HG03045 (cell line): ENCODE data around the gene MAFG.
"Not testable (repeated sequence)": the region's sequence is repeated elsewhere in the genome, so short reads cannot be mapped to it uniquely, and the experiment has no call there.

Source experiments
- ATAC-seq: cut with Tn5 transposase; IDR thresholded peaks from one replicate; pipeline ENCODE4 v1.9.1; 2021; ENCODE audit warnings: mild to moderate bottlenecking, moderate library complexity; ENCODE audit not compliant: unreplicated experiment

The MAFG gene

DNA sequence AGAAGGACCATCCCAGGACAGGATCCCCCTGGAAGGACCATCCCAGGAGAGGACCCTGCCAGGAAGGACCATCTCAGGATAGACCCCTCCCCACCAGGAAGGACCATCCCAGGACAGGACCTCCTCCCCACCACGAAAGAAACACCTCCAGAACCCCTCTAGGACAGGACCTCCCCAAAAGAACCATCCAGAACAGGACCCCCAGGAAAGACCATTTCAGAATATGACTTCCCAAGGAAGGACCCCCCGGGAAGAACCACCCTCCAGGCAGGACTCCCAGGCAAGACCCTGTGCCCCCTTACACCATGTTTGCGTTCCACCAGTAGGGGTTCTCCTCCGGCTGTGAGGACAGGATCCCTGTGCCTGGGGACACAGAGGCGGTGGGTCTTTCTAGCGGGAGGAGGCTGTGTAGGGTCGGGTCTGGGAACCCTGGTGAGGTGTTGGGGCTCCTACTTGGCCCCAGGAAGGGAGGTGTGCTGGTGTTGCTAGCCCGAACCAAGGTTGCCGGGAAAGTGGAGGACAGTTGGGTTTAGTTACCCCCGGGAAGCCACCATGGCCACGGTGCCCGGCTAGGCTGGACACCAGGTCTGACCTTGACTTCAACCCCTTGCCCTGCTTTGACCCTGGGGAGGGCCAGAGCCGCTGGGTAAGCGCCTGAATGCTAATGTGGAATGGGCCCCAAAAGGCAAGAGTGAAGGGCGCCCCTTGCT lies 31.3 kb upstream of the MAFG start:
- no peak for ATAC-seq

DNA sequence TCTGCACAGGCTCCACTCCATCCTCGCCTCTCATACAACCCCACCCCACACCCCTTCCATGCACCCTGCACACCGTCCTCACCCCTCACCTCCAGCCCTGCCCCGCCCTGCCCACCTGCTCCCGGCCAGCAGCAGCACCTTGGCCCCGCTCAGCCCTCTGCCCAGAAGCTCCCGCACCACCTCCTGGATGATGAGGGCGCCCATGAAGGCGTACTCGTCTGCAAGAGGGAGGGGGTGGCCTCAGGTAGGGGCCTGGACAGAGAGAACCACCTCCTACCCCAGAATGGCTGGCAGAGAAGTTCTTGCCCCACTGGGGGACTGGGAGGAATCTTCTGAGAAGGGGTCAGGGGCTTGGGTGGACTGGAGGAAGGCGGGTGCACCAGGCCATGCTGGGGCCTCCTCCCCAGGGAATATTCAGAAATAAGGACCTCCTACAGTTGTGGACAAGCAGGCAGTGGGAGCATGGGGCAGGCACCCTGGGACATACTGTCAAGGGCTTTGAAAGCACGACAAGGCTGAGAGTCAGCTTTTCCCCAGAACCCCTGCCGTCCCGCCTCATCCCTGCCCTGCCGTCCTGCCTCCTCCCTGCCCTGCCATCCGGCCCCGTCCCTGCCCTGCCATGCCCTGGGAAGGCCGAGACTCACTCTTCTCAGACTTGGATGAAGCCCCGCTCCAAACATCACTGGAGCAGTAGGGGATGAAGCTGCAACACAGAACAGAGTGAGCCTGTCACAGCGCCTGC lies 30.3 kb upstream of the MAFG start:
- no peak for ATAC-seq

DNA sequence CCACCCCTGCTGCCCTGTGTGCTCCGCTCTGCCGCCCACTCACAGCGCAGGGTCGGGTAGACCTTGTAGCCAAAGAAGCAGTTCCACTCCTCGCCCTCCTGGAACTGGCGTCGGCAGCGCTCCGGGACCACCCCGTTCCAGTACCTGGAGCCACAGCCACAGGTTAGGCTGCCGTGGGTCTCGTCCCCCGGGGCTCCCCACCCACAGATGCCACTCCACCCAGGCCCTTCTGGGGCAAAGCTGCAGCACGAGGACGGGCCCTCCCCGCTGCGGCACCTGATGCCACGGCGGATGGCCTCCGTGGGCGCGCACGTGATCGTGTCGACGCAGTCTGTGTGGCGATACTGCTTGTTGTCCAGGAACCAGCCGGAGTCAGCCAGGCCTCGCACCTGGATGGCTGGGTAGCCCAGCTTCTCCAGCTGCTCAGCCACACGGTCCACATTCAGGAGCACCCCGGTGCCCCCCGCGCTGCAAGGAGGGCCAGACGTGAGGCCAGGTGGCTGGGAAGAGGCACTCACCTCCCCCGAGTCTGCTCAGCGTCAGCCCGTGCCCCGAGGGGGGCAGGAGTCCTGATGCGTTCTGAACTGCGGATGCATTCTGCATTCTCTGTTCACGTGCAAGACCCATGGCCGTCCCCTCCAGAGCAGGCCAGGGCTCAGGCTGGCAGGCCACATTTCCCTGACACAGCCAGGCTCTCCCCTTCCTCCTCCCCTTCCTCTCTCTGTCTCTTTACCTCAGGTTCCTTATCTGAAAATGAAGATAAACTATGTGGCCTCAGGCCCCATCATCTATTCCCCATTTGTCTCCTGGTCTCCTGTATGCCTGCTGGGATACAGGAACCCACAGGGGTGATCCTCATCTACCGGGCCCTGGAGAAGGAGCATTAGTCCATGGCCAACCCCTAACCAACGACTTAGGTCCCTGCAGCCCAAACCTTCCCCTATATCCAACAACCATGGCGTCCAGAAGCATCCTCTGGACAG lies 29.4 kb upstream of the MAFG start:
- ATAC-seq = no peak

DNA sequence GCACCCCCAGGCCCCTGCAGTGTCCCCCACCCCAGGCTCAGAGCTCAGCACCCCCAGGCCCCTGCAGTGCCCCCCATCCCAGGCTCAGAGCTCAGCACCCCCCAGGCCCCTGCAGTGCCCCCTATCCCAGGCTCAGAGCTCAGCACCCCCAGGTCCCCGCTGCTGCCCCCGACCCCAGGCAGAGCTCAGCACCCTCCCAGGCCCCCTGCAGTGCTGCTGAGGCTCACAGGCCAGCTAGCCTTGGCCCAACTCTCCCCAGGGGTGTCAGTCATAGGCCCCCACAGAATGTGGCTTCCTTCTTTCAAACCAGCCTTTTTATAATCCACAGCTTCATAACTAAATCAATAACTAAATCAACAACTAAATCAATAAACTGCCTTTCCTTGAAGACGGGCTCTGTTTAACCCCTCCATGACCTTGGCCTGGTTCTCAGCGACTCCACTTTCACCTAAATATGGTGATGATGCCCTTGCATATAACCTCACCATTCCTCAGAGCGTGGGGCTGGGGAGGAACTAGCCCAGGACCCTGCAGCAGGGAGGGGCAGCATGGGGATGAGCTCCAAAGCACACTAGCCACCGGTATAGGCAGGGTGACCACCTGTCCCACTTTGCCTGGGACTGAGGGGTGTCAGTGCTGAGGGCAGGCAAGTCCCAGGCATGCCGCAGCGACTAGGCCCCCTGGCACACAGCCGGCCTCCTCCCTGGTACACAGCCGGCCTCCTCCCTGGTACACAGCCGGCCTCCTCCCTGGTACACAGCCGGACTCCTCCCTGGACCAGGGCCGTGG lies 28.4 kb upstream of the MAFG start:
- ATAC-seq = no peak

DNA sequence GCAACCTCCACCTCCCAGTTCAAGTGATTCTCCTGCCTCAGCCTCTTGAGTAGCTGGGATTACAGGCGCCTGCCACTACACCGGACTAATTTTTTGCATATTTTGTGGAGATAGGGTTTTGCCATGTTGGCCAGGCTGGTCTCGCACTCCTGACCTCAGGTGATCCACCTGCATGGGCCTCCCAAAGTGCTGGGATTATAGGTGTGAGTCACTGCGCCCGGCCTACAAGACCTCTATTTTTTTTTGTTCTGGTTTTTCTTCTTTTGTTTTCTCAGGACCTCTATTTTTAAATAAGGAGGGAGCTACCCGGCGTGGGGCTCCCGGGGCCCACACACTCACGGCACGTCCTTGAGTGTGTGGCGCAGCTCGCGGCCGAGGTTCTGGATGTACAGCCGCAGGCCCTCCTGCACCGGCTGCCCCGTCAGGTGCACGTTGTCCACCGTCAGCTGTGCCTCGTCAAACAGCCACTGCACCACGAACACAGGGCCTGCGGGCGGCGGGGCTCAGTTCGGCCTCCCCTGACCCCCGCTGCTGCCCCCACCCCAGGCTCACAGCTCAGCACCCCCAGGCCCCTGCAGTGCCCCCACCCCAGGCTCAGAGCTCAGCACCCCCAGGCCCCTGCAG lies 27.6 kb upstream of the MAFG start:
- no peak for ATAC-seq

DNA sequence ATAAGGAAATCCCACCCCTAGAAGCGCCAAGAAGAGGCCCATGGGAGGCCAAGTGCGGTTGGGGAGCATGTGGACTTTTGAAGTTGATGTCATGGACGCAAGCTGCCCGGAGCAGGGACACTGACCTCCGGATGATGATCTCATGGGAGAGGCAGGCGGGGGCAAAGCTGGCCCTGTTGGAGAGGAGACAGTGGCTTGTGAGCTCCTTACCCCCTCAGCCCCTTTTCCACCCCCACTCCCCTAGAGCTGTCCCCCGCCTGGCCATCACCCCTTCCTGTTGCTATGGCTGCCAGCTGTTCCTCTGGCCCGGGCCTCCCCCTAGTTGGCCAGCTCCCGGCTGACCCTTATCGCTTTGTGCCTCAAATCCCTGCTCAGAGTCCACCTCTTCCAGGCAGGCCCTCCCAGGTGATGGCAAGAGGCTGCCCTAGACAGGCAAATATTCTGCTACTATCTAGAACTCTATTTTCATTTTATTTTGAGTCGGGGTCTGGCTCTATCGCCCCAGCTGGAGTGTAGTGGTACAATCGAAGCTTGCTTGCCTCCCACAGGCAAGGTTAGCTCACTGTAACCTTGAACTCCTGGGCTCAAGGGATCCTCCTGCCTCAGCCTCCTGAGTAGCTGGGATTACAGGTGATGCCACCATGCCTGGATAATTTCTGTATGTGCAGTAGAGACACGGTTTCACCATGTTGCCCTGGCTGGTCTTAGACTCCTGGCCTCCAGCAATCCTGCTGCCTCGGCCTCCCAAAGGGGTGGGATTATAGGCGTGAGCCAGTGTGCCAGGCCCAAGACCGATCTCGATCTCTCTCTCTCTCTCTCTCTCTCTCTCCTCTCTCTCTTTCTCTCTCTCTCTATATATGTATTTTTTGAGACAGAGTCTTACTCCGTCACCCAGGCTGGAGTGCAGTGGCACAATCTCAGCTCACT lies 26.9 kb upstream of the MAFG start:
- ATAC-seq = no peak

DNA sequence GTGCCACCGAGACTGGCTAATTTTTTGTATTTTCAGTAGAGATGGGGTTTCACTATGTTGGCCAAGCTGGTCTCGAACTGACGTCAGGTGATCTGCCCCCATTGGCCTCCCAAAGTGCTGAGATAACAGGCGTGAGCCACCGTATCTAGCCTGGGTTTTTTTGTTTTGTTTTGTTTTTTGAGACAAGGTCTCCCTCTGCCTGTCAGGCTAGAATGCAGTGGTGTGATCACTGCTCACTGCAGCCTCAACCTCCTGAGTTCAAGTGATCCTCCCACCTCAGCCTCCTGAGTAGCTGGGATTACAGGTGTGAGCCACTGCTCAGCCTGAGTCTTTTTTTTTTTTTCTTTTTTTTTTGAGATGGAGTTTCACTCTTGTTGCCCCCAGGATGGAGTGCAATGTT lies 25.9 kb upstream of the MAFG start:
- not testable (repeated sequence) for ATAC-seq

DNA sequence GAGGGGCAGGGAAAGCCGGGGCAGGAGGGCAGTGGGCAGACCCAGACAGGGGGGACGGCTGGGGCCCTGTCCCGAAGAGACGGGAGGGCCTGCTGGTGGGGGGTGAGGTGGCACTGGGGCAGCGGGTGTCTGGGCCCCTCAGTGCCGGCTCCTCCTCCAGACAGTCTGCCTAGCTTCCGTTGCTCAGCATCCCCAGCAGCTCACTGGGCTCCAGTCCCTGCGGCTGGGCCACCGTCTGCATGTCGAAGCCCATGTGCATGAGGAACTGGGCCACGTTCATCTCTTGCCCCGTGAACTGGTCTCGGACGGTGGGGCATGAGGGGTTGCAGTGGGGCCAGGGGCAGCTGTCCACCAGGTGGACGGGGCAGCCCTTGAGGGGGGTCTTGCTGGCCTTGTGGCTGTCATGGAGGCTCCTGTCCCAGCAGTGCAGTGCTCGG lies 25.3 kb upstream of the MAFG start:
- no peak for ATAC-seq

DNA sequence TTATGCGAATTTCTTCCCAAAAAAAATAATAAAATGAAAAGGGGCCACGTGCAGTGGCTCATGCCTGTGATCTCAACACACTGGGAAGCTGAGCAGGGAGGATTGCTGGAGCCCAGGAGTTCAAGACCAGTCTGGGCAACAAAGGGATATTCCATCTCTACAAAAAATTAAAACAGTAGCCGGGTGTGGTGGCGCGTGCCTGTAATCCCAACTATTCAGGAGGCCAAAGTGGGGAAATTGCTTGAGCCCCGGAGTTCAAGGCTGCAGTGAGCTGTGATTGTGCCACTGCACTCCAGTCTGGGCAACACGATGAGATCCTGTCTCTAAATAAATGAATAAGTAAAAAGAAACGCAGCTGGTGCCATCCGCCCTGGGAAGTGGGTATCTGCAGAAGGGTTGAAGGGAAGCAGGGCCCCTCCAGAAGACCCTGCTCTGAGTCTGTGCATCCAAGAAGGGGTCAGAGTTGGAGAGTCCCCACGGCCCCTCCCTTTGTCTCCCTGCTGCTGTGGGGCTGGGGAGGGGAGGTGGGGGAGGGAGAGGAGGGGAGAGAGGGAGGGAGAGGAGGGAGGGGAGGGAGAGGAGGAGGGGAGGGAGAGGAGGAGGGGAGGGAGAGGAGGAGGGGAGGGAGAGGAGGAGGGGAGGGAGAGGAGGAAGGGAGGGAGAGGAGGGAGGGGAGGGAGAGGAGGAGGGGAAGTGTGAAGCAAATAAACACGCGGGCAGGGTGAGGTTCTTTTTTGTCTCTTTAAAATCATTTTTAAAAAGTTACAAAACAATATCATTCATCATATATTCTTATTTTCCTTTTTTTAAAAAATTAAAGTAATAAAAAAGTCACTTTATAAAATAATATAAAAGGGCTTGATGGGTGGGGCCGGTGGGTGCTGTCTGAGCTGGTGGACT lies 24.5 kb upstream of the MAFG start:
- ATAC-seq = no peak

DNA sequence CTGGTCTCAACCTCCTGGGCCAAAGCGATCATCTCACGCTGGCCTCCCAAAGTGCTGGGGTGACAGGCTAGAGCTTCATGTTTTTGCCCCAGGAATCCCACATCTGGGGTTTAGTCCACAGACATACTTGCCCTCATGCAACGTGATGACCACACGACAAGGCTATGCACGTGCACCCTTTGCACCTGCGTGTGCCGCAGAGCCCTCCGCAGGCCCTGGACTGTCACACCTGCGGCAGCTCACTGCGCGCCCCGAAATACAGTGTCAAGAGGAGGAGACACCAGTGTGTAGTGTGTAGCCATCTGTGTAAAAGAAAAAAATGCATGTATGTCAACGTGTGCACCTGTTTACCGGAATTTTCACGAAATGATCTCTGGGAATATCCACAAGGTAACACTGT lies 23.0 kb upstream of the MAFG start:
- no peak for ATAC-seq

DNA sequence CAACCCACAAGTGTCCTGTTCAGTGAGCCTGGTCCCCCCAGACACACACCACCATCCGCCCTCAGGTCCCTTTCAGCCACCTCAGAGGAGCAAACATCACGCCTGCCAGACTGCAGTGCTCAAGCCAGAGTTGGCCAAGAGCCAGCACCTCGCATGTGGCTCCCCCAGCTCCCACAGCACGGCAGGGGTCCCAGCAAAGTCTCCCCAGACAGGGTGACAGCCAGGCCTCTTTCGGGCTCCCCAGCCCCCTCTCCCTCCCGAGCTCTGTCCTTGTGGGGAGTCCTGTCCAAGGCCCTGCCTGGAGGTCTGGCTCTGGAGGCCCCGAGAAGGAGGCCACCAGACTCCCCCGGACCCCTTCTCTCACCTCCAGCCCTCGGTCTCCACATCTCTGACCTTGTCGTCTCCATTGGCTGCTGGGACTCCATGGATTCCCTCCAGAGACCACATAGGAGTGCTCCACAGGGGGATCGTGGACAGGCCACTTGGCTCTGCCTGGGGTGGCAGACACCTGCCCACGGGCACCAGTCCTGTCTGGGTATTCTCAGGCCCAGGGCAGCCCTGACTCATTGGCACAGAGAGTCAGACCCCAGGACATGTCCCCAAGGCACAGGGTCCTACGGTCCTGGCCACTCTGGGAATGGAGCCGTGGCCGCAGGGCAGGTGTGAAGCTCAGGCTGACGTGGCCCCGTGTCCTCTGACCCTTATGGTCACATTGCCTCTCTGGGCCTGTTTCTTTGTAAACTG lies 21.3 kb upstream of the MAFG start:
- ATAC-seq = no peak

DNA sequence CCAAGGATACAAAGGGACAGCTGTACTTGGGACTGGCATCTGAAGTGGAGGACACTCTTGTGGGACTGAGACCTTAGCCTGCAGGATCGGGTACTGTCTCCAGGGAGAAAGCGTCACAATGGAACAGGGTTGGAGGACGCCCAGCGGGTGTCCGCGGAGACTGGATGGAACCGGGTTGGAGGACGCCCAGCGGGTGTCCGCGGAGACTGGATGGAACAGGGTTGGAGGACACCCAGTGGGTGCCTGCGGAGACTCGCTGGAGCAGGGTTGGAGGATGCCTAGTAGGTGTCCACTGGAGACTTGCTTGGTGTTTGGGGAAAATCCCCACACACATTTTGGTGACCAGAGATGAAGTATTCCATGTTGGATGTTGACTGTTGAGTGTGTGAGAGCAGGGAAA lies 19.7 kb upstream of the MAFG start, which contains the start of gene MYADML2:
Gene MYADML2, minus strand, starts transcription at position 45 of the 400 bp plus-strand sequence. CDS start 5,492 bp downstream, outside the sequence.
- ATAC-seq = no peak

DNA sequence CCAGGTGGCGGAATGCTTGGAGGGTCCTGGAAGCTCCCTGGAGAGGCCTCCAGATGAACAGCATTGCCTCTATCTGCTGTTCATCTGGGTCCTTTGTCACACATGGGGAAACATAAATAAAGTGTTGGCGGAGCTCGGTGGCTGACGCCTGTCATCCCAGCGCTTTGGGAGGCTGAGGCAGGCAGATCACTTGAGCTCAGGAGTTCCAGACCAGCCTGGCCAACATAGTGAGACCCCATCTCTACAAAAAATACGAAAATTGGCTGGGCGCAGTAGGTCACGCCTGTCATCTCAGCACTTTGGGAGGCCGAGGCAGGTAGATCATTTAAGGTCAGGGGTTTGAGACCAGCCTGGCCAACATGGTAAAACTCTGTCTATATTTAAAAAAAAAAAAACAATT lies 17.3 kb upstream of the MAFG start:
- ATAC-seq = no peak

DNA sequence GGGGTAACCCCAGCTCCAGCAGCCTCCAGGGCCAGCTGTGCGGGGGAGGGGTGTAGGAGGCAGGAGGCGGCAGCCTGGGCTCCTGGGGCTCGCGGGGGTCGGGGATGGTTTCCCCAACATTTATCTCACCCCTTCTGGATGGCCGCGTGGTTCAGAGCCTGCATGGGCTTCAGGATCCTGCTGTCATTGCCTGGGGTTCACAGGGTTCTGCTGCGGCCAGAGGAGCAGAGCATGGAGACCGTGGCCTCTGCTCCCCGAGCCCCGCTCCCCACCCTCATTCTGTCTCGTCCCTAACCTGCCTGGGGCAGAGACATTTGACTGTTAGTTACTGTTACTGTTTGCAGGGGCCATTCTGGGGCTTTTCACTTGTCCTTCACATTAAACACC lies 14.6 kb upstream of the MAFG start:
- ATAC-seq = no peak

DNA sequence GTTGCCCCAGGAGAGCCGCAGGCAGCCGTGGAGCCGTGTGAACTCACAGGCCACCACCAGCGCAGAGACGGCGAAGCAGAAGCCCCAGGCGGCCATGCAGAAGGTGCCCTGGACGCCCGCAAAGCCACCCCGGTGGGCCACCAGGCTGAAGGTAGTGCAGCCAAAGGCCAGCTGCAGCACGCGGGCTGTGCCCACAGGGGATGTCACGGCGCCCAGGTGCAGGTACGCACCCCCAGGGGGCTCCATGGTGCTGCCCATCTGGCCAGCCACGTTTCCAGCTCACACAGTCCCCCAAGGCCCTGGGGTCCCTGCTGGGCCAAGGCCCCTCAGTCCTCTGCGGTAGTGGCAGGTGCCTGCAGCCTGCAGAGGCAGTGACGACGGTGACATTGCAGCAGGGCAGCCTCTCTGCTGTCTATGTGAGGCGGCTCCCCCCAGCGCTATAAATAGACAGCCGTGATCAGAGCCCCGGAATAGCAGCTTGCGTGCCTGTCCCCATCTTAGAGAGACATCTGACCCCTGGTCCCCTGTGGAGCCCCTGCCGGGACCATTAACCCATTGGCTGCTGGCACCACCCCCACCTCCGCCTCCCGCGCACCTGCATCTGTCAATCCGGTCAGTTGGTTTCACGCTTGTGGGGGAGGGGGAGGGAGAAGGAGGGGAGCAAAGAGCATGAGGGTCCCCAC lies 14.1 kb upstream of the MAFG start:
- ATAC-seq = no peak
